OCI-LY3 (cell line): ENCODE measurements around the gene IL17B.

Source experiments
- EZH2phosphoT487 ChIP-seq: fragments of 200-600 bp; shearing (Covaris generic); IDR thresholded peaks from 2 replicates; pipeline ENCODE4 v1.6.1; 2018; ENCODE audit warnings: antibody characterized with exemption, mixed run types, low read depth
- TF ChIP-seq, protein P1 (sequence below): fragments of 200-600, 300-600 bp; sonication (generic); IDR thresholded peaks from 2 replicates; pipeline ENCODE4 v1.5.1; 2014; ENCODE audit warnings: antibody characterized with exemption, low read length, low read depth

DNA sequence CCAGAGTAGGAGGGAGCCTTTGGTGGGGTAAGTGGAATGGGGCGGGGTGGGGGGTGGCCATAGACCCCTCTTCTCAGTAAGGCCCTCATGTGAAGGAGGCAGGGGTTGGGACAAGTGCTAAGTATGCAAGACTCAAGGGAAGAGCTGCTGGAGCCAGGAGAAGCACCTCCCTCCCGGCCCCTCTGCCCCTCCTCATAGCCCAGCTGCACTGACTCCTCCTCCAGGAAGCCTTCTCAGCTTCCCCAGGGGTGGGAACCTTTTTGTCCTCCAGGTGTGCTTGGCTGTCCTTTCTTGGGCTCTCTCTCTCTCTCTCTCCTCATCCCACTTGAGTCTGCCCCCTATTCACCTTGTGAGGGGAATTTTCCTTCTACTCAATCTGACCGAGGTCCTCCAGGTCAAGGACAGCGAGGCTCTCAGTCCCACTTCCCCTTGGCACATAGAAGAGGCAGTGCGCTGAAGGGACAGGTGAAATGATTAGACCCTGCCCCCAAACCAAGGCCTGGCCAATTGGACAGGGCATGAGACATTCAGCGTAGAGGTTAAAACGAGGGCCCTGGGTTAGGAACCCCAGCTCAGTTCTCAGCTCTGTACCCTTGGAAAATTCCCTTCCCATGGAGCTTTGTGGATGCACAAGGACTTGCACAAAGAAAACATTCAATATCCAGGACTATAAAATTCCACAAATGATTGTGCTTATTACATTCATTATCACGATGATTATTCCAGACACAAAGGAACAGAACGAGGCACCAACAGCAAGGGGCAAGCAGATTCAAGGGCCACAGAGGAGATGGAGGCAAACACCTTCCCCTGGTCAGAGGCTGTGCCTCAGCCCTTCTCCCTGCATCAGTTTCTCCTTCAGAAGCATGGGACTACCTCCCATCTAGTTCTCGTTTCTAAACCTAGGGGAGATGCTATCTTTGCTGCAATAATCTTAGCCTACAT lies 45.6 kb upstream of the IL17B start:
- TF ChIP-seq, protein P1, sequence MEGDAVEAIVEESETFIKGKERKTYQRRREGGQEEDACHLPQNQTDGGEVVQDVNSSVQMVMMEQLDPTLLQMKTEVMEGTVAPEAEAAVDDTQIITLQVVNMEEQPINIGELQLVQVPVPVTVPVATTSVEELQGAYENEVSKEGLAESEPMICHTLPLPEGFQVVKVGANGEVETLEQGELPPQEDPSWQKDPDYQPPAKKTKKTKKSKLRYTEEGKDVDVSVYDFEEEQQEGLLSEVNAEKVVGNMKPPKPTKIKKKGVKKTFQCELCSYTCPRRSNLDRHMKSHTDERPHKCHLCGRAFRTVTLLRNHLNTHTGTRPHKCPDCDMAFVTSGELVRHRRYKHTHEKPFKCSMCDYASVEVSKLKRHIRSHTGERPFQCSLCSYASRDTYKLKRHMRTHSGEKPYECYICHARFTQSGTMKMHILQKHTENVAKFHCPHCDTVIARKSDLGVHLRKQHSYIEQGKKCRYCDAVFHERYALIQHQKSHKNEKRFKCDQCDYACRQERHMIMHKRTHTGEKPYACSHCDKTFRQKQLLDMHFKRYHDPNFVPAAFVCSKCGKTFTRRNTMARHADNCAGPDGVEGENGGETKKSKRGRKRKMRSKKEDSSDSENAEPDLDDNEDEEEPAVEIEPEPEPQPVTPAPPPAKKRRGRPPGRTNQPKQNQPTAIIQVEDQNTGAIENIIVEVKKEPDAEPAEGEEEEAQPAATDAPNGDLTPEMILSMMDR = no peak
- no peak for TF ChIP-seq EZH2phosphoT487
